ENCODE measurements around the gene MLLT1. TPM values are rescaled to one million over a fixed set of nuclear protein-coding genes. Genes with fewer than 3 reads are reported as not detected.

MLLT1 gene
- total and polyA plus RNA-seq, 11 donors: 17.8 to 45.9 (median 34.9) TPM

GRCh38 chr19:6210721-6211600 lies 68.8 kb downstream of the MLLT1 start:
- Histone ChIP-seq H3K4me3 (no peak overlapping the region), H3K9me3 (no peaks in the 10 kb centered on the region), H3K27ac (no peak overlapping the region), H3K27me3 (no peaks in the 10 kb centered on the region), H3K36me3 (peaks cover 0 to 43% (median 12%) of the 10 kb centered on the region in 9 donors), H3K4me1 (no peaks in the 10 kb centered on the region)
- TF ChIP-seq POLR2A (IDR thresholded peaks at IDR 0.05): no peak
- TF ChIP-seq, protein P1, sequence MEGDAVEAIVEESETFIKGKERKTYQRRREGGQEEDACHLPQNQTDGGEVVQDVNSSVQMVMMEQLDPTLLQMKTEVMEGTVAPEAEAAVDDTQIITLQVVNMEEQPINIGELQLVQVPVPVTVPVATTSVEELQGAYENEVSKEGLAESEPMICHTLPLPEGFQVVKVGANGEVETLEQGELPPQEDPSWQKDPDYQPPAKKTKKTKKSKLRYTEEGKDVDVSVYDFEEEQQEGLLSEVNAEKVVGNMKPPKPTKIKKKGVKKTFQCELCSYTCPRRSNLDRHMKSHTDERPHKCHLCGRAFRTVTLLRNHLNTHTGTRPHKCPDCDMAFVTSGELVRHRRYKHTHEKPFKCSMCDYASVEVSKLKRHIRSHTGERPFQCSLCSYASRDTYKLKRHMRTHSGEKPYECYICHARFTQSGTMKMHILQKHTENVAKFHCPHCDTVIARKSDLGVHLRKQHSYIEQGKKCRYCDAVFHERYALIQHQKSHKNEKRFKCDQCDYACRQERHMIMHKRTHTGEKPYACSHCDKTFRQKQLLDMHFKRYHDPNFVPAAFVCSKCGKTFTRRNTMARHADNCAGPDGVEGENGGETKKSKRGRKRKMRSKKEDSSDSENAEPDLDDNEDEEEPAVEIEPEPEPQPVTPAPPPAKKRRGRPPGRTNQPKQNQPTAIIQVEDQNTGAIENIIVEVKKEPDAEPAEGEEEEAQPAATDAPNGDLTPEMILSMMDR (IDR thresholded peaks at IDR 0.05): no peak
- DNase-seq (peak in 2 of 5 donors; percentile 5 to 59), ATAC-seq (no peak)
- intact Hi-C loops (cut with DNase I): no loop called here
- 84 to 88% (median 86%) methylated on average over 26 to 32 of the region's 32 CpGs for WGBS, 4 donors

GRCh38 chr19:6210091-6210490 lies 69.7 kb downstream of the MLLT1 start:
- Histone ChIP-seq H3K27ac (no peak overlapping the region), H3K36me3 (peaks cover 0 to 34% (median 12%) of the 10 kb centered on the region in 9 donors), H3K4me3 (no peak overlapping the region), H3K27me3 (no peaks in the 10 kb centered on the region), H3K4me1 (no peaks in the 10 kb centered on the region), H3K9me3 (no peaks in the 10 kb centered on the region)
- ATAC-seq: no peak
- TF ChIP-seq, protein P1 (IDR thresholded peaks at IDR 0.05): no peak
- TF ChIP-seq POLR2A (IDR thresholded peaks at IDR 0.05): no peak
- peak in 1 of 5 donors; percentile 6 for DNase-seq
- 92 to 94% (median 92%) methylated on average over 7 of the region's 7 CpGs for WGBS, 4 donors
- intact Hi-C loops (cut with DNase I): no loop called here

GRCh38 chr19:6209680-6210079 lies 70.1 kb downstream of the MLLT1 start:
- intact Hi-C loops (cut with DNase I): loop anchor here in 1 of 10 donors (10.0 kb wide), 1 partner anchor 205 kb away; no protein-coding TSS in a partner anchor
- H3K27me3 ChIP-seq: no peaks in the 10 kb centered on the region
- no peaks in the 10 kb centered on the region for H3K4me1 ChIP-seq
- 55 to 90% (median 65%) methylated on average over 4 of the region's 4 CpGs for WGBS, 4 donors
- DNase-seq: no peak
- H3K36me3 ChIP-seq: peaks cover 0 to 30% (median 12%) of the 10 kb centered on the region in 9 donors
- H3K4me3 ChIP-seq: no peak overlapping the region
- H3K9me3 ChIP-seq: no peaks in the 10 kb centered on the region
- no peak for TF ChIP-seq POLR2A (IDR thresholded peaks at IDR 0.05)
- TF ChIP-seq, protein P1 (IDR thresholded peaks at IDR 0.05): no peak
- ATAC-seq: no peak
- H3K27ac ChIP-seq: no peak overlapping the region

GRCh38 chr19:6209233-6209632 lies 70.5 kb downstream of the MLLT1 start:
- no peak for DNase-seq
- no peak overlapping the region for H3K4me3 ChIP-seq
- H3K27ac ChIP-seq: no peak overlapping the region
- TF ChIP-seq, protein P1 (IDR thresholded peaks at IDR 0.05): no peak
- no peak for TF ChIP-seq POLR2A (IDR thresholded peaks at IDR 0.05)
- no peaks in the 10 kb centered on the region for H3K9me3 ChIP-seq
- H3K4me1 ChIP-seq: no peaks in the 10 kb centered on the region
- no peak for ATAC-seq
- H3K27me3 ChIP-seq: no peaks in the 10 kb centered on the region
- intact Hi-C loops (cut with DNase I): loop anchor here in 1 of 10 donors (10.0 kb wide), 1 partner anchor 206 kb away; no protein-coding TSS in a partner anchor
- WGBS, 4 donors: 71 to 85% (median 77%) methylated on average over 4 of the region's 4 CpGs
- peaks cover 0 to 28% (median 12%) of the 10 kb centered on the region in 9 donors for H3K36me3 ChIP-seq

Data from heart left ventricle (tissue), 16 donors.